Stimulated activated CD4-positive, alpha-beta T cell treated with anti-CD3 and anti-CD28 coated beads, Interleukin-2, amount 100 ng/mL, for 4 hours (primary cell): ENCODE data around the gene TRPM2.
"Not testable (repeated sequence)": the region's sequence is repeated elsewhere in the genome, so short reads cannot be mapped to it uniquely, and the experiment has no call there.

Experiments
- DNase-seq: peaks from one replicate; pipeline ENCODE4 v3.0.0-alpha.2; 2020; ENCODE audit warnings: low read depth

Gene TRPM2

GRCh38 chr21:44397431-44398031 lies 44.1 kb downstream of the TRPM2 start:
- no peak for DNase-seq

DNA sequence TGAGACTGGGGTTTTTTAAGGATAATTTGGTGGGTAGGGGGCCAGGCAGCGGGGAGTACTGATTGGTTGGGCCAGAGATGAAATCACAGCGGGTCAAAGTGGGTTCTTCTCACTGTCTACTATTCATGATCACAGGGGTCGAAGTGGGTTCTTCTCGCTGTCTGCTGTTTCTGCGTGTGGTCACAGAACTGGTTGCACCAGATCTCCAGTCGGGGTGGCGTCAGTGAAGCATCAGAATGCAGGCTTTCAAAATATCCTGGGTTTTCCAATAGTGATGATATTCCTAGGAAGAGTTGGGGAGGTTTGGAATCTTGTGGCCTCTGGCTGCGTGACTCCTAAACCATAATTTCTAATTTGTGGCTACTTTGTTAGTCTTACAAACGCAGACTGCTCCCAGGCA lies 45.1 kb downstream of the TRPM2 start:
- DNase-seq = no peak

GRCh38 chr21:44399151-44399954 lies 45.9 kb downstream of the TRPM2 start:
- DNase-seq = no peak

- DNase-seq = no peak
Measured at GRCh38 chr21:44399955-44400790, 46.8 kb downstream of the TRPM2 start.

- DNase-seq = no peak
Measured at GRCh38 chr21:44400791-44401385, 47.5 kb downstream of the TRPM2 start.

DNA sequence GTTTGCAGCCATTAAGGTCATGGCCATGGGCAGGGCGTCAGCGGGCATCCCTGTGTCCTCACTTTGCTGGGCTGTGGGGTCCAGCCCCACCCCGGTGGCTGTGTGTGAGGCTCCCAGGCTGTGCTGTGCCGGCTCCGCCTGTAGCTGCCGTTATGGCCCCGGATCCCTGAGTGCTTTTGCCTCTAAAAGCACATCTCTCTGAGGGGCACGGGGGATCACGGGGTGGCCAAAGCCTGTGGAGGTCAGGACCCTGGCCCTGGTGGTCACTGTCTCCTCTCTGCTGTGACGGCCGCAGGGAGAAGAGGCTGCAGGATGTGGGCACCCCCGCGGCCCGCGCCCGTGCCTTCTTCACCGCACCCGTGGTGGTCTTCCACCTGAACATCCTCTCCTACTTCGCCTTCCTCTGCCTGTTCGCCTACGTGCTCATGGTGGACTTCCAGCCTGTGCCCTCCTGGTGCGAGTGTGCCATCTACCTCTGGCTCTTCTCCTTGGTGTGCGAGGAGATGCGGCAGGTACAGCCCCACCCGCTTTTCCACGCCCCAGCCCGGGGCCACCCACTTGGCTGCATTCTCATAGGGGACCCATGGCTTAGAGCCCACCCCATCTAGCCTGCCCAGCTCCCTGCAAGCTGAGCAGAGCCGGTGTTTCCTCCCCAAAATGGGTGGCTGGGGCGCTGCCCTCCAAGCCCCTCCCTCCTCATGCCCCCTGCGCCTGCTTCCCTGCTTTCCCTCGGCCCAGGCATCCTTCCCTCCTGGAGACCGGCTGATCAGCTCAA lies 48.2 kb downstream of the TRPM2 start:
- DNase-seq = no peak

- DNase-seq = no peak
Measured at GRCh38 chr21:44402323-44403105, 49.1 kb downstream of the TRPM2 start.

DNA sequence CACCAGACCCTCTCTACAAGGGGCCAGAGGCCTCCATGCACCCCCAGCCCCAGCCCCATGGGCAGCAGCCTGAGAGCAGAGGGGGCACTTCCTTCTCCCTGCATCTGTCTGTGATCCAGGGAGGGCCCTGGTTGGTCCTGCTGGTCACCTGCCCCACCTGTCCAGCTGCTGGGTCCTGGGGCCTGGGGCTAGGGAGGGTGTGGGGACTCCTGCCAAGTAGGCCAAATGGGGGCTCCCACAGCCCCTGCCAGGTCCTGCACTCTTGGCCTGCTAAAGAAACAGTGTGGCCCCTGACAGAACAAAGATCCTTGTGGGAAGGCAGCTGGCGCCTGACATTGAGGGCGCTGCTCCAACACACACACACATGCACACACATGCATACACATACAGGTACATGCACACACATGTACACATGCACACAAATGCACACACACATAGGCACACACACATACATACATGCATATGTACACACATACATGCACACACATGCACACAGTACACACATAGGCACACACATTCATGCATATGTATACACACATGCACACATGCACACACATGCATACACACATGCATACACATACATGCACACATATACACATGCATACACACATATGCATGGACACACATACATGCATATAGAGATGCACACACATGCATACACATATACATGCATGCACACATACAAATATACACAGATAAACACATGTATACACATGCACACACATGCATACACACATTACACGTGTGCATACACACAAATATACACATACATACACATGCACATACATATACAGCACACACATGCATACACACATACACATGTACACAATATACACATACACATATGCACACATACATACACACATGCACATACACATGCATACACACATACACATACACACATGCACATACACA lies 49.9 kb downstream of the TRPM2 start:
- no peak for DNase-seq

GRCh38 chr21:44404482-44404881 lies 51.1 kb downstream of the TRPM2 start:
- not testable (repeated sequence) for DNase-seq

DNA sequence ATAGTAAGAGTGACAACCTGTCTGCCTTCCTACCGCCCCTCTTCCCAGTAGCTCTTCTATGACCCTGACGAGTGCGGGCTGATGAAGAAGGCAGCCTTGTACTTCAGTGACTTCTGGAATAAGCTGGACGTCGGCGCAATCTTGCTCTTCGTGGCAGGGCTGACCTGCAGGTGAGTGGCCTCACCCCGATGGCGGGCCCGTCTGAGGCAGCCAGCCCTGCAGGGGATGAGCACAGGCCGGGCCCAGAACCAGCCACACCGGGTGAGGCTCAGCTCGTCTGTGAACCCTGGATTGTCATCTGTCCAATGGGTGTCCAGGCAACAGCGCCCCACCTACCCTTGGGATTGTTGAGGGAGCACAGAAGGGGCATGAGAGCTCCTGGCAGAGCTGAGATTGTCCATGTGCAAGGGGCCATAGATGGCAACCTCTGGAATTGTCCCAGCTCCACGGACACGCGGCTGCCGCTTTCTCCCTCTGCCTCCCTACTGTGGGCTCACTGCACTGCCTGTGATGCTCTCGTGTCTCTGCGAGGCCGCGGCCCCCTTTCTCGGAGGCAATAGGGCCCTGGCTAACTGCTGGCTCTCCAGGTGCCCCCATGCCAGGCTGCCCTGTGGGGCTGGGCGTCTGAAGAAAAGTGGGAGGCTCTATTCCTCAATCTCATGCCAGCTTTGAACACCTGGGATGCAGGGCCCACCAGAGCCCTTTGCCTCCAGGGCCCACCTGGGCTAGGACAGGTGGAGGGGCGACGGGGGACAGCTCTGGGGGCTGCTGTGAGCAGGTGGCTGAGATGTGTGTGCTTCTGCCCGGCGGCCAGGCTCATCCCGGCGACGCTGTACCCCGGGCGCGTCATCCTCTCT lies 51.9 kb downstream of the TRPM2 start:
- DNase-seq = no peak

DNA sequence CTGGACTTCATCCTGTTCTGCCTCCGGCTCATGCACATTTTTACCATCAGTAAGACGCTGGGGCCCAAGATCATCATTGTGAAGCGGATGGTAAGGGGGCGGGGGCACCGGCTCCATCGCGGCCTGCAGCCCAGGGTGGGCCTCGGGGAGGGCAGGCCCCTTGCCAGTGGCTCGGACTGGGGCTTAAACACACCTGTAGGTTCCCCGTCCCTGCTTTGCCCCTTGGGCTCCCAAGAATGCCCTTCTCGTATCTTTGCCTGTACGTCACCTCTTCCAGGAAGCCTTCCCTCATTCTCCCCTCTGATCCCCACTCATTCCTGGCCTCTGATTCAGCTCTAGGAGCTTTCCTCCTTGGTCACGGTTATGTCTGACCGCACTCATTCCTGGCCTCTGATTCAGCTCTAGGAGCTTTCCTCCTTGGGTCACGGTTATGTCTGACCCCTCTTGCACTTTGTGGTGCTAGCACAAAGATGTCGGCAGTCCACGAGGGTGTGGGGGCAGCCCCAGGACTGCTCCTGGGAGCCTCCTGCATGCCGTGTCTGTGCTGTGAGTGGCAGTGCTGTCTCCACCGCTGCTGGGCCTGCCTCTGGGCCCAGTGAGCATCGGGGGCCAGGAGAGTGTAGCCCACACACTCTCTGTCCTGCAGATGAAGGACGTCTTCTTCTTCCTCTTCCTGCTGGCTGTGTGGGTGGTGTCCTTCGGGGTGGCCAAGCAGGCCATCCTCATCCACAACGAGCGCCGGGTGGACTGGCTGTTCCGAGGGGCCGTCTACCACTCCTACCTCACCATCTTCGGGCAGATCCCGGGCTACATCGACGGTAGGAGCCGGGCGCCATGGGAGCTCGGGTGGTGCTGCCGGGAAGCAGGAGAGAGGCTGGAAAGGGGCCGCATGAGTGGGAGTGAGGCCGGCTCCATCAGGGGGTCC lies 52.8 kb downstream of the TRPM2 start:
- no peak for DNase-seq

DNA sequence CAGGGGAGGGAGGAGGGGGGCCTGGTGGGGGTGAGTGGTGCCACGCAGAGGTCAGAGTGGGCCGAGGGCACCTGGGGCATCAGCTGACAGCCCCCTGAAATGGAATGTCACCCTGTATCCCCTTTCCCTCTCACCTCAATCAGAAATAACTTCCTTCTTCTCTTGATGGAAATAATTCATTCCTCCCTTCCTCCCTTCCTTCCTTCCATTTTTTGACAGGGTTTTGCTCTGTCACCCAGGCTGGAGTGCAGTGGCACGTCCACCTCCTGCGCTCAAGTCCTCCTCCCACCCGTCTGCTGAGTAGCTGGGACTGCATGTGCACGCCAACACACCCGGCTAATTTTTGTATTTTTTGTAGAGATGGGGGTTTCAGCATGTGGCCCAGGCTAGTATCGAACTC lies 53.5 kb downstream of the TRPM2 start:
- DNase-seq = no peak

DNA sequence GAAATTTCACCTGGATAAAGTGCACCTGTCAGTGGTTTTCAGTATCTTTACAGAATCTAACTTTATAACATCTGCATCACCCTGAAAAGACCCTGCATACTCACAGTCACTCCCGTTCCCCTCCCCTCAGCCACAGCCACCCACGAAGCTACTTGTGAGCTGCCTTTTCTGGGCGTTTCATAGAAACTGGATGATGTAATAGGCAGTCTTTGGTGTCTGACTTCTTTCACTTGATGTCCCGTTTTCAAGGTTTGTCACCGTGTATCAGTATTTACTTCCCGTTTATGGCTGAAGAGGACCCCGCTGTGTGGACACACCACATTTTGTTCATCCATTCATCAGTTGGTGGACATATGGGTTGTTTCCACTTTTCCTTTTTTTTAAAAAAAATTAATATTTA lies 54.1 kb downstream of the TRPM2 start:
- peak; percentile 41 for DNase-seq

DNA sequence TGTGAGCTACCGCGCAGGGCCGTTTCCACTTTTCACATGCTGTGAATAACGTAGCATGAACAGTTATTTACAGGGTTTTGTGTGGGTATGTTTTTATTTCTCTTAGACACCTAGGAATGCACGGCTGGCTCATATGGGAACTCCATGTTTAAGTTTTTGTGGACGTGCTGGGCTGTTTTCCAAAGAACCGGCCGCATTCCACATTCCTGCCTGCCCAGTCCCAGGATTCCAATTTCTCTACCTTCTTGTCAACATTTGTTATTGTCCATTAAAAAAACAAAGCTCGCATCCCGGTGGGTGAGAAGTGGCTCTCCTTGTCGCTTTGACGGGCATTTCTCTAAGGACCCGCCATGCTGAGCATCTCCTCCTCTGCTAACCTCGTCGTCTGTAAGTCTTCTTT lies 54.8 kb downstream of the TRPM2 start:
- DNase-seq = no peak

- no peak for DNase-seq
Measured at GRCh38 chr21:44413566-44414290, 60.3 kb downstream of the TRPM2 start.

- no peak for DNase-seq
Measured at GRCh38 chr21:44414291-44415072, 61.1 kb downstream of the TRPM2 start.
